GM12865 (cell line): ENCODE measurements around the gene YARS1.

Experiments used
- DNase-seq: peaks from one replicate; pipeline ENCODE4 v3.0.0; 2010; ENCODE audit warnings: low read depth
- H3K4me3 ChIP-seq: 2 replicates; pipeline ENCODE4 v1.5.1; 2011; ENCODE audit warnings: mild to moderate bottlenecking, low read depth, low read length, control low read depth
- TF ChIP-seq, protein P1 (sequence below): IDR thresholded peaks from 2 replicates; pipeline ENCODE4 v1.5.1; 2011; ENCODE audit warnings: low read length, control low read depth, low read depth, inconsistent platforms; ENCODE audit not compliant: insufficient read depth; ENCODE audit errors: missing control alignments

Gene YARS1

DNA sequence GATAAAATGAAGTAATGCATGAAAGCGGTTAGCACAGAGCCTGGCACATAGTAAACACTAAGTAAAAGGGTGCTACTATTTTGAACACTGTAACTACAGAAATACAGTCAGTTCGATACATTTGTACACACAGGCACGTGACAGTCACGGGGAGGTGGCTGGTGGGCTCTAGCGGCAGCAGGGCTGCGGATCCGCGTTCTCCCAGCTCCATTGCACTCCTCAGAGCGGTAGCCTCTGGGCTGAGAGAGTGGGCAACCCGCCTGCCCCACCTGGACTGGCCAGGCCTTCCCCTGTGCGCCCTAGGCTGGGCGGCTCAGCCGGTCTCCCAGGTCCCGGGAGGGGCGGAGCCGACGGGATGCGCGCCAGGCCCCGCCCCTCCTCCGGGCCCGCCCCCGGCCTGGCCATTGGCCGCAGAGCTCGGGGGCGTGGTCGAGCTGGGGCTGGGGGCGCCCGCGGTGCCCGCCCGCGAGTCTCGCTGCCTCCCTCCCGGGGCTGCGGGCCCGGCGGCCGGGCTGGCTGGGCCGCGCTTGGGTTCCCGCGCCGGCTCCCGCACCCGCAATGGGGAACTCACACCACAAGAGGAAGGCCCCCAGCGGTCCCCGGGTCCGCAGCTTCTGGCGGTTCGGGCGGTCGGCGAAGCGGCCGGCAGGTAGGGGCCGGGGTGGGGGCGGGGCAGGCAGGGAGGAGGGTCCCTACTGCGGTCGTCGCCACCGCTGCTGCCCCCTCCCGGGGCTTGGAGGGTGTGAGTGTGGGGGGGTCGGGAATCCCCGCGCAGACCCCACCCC is 63.4 kb downstream of the YARS1 start:
- TF ChIP-seq, protein P1, sequence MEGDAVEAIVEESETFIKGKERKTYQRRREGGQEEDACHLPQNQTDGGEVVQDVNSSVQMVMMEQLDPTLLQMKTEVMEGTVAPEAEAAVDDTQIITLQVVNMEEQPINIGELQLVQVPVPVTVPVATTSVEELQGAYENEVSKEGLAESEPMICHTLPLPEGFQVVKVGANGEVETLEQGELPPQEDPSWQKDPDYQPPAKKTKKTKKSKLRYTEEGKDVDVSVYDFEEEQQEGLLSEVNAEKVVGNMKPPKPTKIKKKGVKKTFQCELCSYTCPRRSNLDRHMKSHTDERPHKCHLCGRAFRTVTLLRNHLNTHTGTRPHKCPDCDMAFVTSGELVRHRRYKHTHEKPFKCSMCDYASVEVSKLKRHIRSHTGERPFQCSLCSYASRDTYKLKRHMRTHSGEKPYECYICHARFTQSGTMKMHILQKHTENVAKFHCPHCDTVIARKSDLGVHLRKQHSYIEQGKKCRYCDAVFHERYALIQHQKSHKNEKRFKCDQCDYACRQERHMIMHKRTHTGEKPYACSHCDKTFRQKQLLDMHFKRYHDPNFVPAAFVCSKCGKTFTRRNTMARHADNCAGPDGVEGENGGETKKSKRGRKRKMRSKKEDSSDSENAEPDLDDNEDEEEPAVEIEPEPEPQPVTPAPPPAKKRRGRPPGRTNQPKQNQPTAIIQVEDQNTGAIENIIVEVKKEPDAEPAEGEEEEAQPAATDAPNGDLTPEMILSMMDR: no peak
- DNase-seq: peak; percentile 39
- H3K4me3 ChIP-seq: peak overlapping the region; percentile 49

DNA sequence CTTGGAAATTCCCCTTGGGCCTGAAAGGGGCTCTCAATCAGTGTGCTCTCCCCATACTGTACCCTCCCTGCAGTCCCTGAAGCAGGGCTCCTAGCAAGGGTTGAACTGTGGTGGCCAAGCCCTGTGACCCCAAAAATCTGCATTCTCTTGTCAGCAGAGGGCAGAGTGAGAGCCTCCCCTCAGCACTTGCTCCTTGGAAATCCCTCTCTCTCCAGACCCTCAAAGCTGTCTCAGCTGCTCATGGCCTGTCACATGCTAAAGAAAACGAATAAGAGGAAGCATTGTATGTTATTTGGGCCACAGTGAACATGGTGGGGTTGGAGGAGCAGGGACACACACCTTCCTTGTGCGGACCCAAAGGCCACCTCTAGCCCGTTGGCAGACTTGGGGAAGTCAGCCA is 67.4 kb downstream of the YARS1 start:
- H3K4me3 ChIP-seq: no peak overlapping the region
- TF ChIP-seq, protein P1: no peak
- no peak for DNase-seq

DNA sequence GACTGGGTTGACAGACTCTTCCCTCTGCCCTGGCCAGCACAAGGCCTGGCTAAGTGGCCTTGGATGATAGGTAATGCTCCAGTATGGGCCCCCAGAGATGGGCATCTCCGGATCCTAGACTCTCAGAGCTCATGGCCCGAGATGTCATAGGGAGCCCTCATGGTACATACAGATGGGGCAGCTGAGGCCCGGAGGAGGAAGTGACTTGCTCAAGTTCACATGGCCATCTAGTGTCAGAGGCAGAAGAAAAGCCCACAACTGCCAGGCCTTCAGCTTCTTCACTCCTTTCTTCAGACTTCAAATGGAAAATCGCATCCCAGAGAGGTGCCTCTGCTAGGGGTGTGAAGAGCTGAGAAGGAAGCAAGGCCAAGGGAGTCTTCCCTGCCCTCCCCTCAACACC is 67.8 kb downstream of the YARS1 start:
- no peak overlapping the region for H3K4me3 ChIP-seq
- no peak for DNase-seq
- TF ChIP-seq, protein P1: no peak

DNA sequence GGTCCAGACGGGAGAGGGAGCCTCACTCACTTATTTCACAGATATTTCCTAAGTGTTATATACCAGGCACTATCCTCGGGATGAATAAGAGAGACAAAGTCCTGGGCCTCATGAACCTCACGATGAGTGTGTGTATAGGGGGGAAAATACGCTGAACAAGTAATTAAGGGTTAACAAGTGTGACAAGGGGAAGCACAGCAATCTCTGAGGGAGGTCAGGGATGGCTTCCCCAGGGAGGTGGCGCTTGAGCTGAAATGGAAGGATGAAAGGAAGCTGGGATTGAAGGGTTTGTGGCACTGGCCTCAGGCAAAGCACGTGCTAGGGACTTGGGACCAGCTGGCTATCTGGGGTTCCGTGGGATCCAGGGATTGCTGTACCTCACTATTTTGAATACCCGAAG is 68.2 kb downstream of the YARS1 start:
- TF ChIP-seq, protein P1: no peak
- no peak overlapping the region for H3K4me3 ChIP-seq
- DNase-seq: no peak

DNA sequence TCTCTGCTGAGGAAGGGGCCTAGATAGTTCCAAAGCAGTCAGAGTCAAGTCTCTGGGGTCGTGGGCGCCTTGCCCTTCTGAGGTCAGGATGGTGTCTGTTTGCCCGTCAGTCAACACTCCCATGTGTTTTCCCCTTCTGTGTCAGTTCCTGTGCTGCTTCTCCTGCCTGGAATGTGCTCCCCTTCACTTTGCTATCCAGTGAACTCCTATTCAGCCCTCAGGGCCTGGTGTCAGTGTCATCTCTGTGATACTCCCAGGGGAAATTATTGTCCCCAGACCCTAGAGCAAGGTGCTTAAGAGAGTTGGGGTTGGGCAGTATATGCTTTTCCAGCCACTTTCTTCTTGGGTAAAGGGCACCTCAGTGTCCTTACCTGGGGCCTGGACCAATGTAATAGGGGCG is 68.8 kb downstream of the YARS1 start:
- TF ChIP-seq, protein P1: no peak
- no peak overlapping the region for H3K4me3 ChIP-seq
- no peak for DNase-seq

DNA sequence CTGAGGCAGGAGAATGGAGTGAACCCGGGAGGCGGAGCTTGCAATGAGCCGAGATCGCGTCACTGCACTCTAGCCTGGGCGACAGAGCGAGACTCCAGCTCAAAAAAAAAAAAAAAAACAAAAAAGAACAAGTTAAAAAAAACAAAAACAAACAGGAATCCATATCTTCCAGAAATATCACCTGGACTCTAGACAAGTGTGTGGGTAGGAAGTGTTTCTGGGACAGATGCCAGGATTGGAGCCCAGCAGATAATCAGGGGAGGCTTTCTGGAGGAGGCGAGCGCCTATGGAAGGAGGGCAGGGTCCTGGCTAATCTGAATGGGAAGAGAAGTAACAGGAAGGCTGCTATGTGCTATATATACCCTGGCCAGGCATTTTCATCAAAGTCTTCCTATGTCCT is 71.0 kb downstream of the YARS1 start:
- H3K4me3 ChIP-seq: no peak overlapping the region
- no peak for DNase-seq
- TF ChIP-seq, protein P1: no peak

DNA sequence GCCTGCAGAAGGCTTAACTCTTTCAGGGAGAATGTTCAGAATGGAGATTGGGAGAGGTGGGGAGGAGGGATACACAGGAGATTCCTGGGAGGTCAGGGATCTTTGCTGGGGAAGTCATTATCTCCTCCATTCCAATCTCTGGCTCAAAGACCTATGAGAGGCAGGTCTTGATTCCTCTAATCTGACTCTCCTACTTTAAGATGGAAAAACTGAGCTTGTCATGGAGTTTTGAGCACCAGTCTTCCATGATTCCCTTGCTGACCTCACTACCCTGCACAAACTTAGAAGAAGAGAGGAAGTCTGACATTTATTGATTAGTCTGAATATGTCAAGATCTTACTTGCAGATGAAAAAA is 73.1 kb downstream of the YARS1 start:
- no peak overlapping the region for H3K4me3 ChIP-seq
- no peak for DNase-seq
- TF ChIP-seq, protein P1: no peak
